NCI-H146 (cell line): ENCODE results near the gene SSR2.
A peak's percentile ranks its signal among the peaks of the same experiment; 100 is the strongest.
"Not testable (repeated sequence)": the region's sequence is repeated elsewhere in the genome, so short reads cannot be mapped to it uniquely, and the experiment has no call there.

Experiments
- DNase-seq: peaks from one replicate; lab custom pipeline; 2025; lab: John Stamatoyannopoulos, UW

Gene SSR2

DNA sequence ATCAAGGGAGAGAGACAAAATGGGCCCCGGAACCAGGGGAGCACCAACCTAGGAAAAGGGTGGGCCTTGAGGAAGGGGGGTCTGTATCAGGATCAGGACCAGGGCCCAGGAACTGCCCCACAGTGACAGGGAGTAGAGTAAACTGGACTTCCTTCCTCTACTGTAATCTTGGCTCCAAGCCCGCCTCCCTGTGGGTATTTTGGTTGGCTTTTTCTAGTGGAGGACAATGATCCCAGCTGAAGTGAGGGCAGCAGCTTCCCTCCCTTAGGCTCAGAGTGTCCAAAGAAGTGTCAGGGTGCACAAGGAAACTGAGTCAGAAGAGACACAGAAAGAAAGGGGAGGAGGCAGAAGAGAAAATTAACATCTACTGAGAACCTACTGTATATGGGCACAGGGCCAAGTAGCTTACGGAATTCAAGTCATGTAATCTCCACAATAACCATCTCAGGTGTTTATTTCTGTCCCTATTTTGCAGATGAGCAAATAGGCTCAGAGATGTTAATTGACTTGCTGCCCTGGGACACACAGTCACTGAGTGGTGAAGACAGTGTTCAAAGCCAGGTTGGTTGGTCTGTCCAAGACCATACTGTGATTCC is 28.0 kb upstream of the SSR2 start:
- no peak for DNase-seq

- DNase-seq: no peak
Observed at GRCh38 chr1:156045076-156045475, 24.3 kb upstream of the SSR2 start.

- no peak for DNase-seq
Observed at GRCh38 chr1:156042828-156043227, 22.1 kb upstream of the SSR2 start.

DNA sequence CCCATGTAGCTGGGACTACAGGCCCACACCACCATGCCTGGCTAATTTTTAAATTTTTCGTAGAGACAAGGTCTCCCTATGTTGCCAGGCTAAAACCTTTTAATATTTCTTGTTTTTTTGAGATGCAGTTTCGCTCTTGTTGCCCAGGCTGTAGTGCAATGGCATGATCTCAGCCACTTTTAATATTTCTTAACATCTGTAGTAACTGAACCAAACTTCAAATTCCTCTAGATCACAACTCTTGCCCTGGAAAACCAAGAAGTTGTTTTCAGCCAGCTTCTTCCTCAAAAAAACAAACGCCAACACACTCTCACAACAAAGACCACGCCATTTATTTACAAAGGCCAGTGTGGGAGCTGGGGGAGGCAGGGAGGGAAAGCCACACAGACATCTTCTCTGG is 14.2 kb upstream of the SSR2 start:
- DNase-seq: not testable (repeated sequence)

GRCh38 chr1:156033011-156033410 is 12.3 kb upstream of the SSR2 start:
- DNase-seq: no peak

- DNase-seq: no peak
Observed at GRCh38 chr1:156026588-156026987, 5.8 kb upstream of the SSR2 start.

- DNase-seq: peak; percentile 71
Observed at GRCh38 chr1:156025876-156026275, 5.1 kb upstream of the SSR2 start.

- DNase-seq: no peak
Observed at GRCh38 chr1:156024801-156025200, 4.0 kb upstream of the SSR2 start.

DNA sequence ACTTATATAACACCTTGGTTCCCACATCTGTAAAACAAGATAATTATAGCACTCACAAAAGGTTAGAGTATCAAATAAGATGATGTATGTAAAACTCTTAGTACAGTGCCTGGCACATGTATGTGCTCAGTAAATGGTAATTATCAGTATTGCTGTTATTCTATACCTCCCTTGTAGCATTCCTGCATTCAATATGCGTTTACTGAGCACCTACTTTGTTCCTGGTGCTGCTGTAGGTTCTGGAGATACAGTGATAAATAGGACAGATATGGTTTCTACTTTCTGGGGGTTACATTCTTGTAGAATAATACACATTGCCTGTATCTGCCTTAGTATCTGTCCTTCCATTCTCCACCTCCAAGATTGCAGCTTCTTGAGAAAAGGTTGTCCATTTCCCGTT is 1.2 kb upstream of the SSR2 start:
- no peak for DNase-seq

- DNase-seq: no peak
Observed at GRCh38 chr1:156021093-156021428, 310 bp upstream of the SSR2 start.

DNA sequence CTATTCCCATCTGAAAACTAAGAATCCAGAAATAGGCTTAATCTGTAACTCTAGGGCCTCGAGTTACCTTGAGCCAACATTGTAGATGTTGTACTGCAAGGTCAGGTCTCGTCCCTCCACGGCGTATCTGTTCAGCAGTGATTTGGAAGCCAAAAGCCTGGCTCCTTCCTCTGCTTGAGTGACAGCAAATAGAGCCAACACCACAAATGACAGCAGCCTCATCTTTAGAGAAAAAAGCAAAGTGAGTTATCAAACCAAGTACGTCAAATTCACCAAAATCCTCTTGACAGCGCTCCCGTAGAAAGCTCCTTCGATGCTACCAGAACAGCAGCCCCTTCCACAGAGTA is 832 bp downstream of the SSR2 start:
- DNase-seq: no peak

DNA sequence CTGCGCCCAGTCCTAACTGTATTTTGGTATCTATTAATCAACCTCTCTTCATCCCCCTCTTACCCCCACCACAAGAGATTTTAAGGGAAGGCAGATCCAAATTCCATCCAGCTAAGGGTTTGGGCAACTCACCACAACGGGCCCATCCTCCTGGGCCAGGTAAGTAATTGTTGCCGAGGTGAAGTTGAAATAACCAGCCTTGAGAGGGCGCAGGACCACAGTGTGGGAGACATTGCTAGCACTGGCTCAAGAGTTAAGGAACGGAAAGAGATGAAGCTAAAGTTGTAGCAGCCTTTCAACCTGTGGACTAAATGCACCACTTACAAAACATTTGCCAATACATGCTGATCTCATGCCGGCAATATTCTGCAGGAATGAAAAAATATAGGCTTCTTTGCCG is 5.9 kb downstream of the SSR2 start:
- no peak for DNase-seq

DNA sequence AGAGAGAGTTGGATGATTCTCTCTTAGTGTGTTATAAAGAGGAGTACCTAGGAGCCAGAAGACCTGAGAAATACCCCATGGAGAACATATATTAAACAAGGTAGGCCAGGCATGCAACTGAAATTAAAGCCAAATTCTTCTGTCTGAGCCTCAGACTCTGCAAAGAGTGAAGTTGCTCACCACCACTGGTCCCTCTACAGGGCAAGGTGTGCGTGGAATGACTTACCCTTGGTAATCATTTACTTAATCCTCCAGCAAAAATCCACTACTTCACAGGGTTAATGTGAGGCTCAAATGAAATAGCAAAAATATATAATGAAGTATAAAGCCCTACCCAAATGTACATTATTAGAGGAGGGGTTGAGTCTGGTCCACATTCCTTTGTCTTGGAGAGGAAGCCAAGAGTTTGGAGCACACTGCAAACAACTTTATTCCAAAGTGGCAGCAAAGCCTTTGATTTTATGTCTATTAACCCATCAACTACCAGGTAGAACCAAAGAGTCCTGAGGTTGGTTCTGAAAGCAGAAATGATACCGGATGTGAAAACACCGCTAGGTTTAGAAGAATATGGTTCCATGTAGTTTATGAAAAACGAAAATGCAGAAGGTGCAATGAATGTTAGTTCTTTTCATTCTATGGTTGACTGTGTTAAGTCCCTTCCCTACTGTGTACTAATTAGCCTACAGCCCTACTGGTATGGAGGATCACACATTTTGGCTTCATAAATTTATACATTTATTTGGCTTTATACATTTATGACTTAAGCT is 8.5 kb downstream of the SSR2 start:
- DNase-seq: no peak

GRCh38 chr1:156009404-156009803 is 11.3 kb downstream of the SSR2 start:
- no peak for DNase-seq

DNA sequence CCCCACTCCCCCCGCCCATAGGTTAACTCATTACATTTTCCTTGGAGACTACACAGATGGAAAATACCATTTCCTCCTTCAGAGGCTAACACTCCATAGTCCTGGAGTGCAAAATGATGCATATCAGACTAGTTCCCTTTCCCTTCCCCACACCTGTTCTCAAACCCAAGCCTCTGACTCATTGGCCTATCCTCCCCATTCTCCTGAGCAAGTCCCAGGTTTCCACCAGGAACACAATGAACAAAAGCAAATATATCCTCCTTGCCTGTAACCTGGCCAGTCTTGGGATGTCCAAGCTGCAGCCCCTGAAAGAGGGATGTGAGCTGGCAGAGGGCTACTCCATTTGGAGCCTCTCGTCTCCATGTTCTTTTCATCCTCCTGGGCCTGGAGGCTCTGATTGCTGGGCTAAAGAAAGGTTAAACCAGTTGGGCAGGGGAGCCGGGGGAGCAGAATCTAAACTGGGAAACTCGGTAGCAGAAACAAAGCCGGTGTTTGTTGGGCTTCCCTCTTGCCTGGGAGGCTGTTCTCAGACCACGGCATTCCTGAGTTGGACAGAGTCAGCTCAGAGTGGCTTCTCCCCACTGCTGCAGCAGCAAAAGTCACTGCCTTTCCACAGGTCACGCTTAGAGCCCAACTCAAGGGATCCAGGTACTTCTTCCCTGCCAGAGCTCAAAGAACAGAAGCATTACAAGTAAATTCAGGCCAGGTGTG is 13.9 kb downstream of the SSR2 start:
- no peak for DNase-seq

- no peak for DNase-seq
Observed at GRCh38 chr1:156004843-156005584, 15.7 kb downstream of the SSR2 start.

GRCh38 chr1:156003923-156004188 is 16.9 kb downstream of the SSR2 start:
- no peak for DNase-seq

- DNase-seq: no peak
Observed at GRCh38 chr1:156002188-156002911, 18.4 kb downstream of the SSR2 start.

GRCh38 chr1:156001662-156002171 is 19.0 kb downstream of the SSR2 start:
- DNase-seq: no peak

GRCh38 chr1:156001021-156001661 is 19.6 kb downstream of the SSR2 start:
- DNase-seq: no peak

DNA sequence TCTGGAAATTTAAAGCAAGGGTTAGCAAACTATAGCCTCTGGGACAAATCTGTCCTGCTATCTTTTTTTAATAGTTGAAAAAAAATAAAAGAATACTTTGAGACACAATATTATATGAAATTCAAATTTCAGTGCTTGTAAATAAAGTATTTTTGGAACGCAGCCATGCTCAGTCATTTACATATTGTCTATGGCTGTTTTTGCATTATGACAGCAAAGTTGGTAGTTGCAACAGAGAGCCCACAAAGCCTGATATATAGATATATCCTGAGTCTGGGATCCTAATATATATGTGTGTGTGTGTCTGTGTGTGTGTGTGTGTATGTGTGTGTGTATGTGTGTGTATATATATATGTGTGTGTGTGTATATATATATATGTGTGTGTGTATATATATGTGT is 20.8 kb downstream of the SSR2 start:
- DNase-seq: no peak

DNA sequence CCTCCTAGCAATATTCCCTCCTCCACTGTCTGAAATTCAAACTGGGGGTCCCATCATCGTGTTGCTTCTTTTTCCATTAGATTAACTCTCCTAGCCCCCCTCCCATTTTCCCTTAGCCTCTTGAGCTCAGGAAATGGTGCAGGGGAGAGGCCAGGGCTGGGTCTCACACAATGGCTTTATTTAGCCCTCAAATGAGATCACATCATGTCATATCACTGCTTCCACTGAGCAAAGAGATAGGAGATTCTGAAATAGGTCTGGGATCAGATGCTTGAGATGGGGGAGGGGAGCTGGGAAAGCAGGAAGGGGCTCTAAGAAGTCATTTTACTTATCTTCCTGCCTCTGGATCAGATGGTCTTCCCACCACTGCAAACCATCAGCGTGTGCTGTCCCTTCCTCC is 24.6 kb downstream of the SSR2 start:
- DNase-seq: no peak
